Motor neuron (in vitro differentiated cells): ENCODE measurements around the gene CASK. TPM values are rescaled to one million over a fixed set of nuclear protein-coding genes. Genes with fewer than 3 reads are reported as not detected.
A peak's percentile ranks its signal among the peaks of the same experiment; 100 is the strongest.
"Not testable (repeated sequence)": the region's sequence is repeated elsewhere in the genome, so short reads cannot be mapped to it uniquely, and the experiment has no call there.

Experiments used
- ATAC-seq, 8 experiments: fragments of 200-7000 bp; cut with Tn5 transposase; replicated peaks in 6 of 8; 2 replicates each; pipeline ENCODE4 v1.8.0; 2021; ENCODE audit warnings: mild to moderate bottlenecking in 8 of 8, moderate library complexity in 8 of 8
- H3K27ac ChIP-seq, 2 donors: fragments of 250-450 bp; sonication (Bioruptor Pico); 2 replicates each; pipeline ENCODE4 v1.9.0; 2021; ENCODE audit warnings: antibody characterized with exemption in 2 of 2, mild to moderate bottlenecking in 2 of 2, moderate library complexity in 1 of 2
- H3K4me1 ChIP-seq, 2 donors: fragments of 250-450 bp; sonication (Bioruptor Pico); replicated peaks in 1 of 2; 2 replicates each; pipeline ENCODE4 v1.6.1; 2021; ENCODE audit warnings: antibody characterized with exemption in 2 of 2, mild to moderate bottlenecking in 2 of 2, moderate library complexity in 1 of 2
- H3K4me3 ChIP-seq, 5 donors: fragments of 250-450 bp; sonication (Bioruptor Pico); 2 replicates each; pipeline ENCODE4 v1.9.0; 2021; ENCODE audit warnings: antibody characterized with exemption in 5 of 5, mild to moderate bottlenecking in 5 of 5, moderate library complexity in 4 of 5
- WGBS, 10 experiments: fragments of 450-650 bp; shearing (Covaris generic); methylation state at CpG; one replicate each; pipeline ENCODE4 v1.0.0; 2022; 5-methylcytosine and 5-hydroxymethylcytosine counted together
- in situ Hi-C, 9 experiments: fragments of 400-800 bp; cut with MboI; loops; one replicate each; pipeline ENCODE4 v1.15.0; 2021; ENCODE audit warnings: low sequenced_read_pairs in 9 of 9, low pct_unique_long_range_greater_than_20kb in 2 of 9; ENCODE audit not compliant: unreplicated experiment in 9 of 9
- total RNA-seq, 8 experiments: library from RNA; unstranded; fragments of 300-600 nt; gene quantifications; 2 replicates each; pipeline versions ENCODE4 v1.2.3 to v1.2.4, GENCODE V29; 2022

CASK gene
- total RNA-seq, 8 experiments from 2014 or later = 15.6 to 51.7 (median 41.5) TPM

- Histone ChIP-seq H3K27ac (no peak overlapping the region), H3K4me1 (no peaks in the 10 kb centered on the region), H3K4me3 (no peak overlapping the region)
- no peak for ATAC-seq
- in situ Hi-C loops = no loop called here
- WGBS, 10 experiments = 70 to 100% (median 100%) methylated on average over 1 to 2 of the region's 2 CpGs; no CpG with 5 or more reads in 7 of the 10 experiments
Measured at GRCh38 chrX:41665686-41666085, 257.7 kb downstream of the CASK start.

GRCh38 chrX:41664908-41665307 is 258.4 kb downstream of the CASK start:
- Histone ChIP-seq H3K4me3 (no peak overlapping the region), H3K27ac (no peak overlapping the region), H3K4me1 (no peaks in the 10 kb centered on the region)
- ATAC-seq = no peak
- in situ Hi-C loops = no loop called here

GRCh38 chrX:41664375-41664901 is 258.9 kb downstream of the CASK start:
- Histone ChIP-seq H3K4me1 (no peaks in the 10 kb centered on the region), H3K4me3 (no peak overlapping the region), H3K27ac (no peak overlapping the region)
- no peak for ATAC-seq
- in situ Hi-C loops = no loop called here
- 60 to 86% methylated on average over 1 of the region's 2 CpGs; no CpG with 5 or more reads in 8 of the 10 experiments for WGBS, 10 experiments

GRCh38 chrX:41661366-41662095 is 261.8 kb downstream of the CASK start:
- Histone ChIP-seq H3K27ac (no peak overlapping the region), H3K4me3 (no peak overlapping the region), H3K4me1 (no peaks in the 10 kb centered on the region)
- 60 to 86% (median 73%) methylated on average over 1 to 2 of the region's 2 CpGs; no CpG with 5 or more reads in 7 of the 10 experiments for WGBS, 10 experiments
- ATAC-seq = no peak
- in situ Hi-C loops = no loop called here

GRCh38 chrX:41655631-41656030 is 267.7 kb downstream of the CASK start:
- no peak overlapping the region for H3K27ac ChIP-seq
- in situ Hi-C loops = no loop called here
- ATAC-seq = no peak
- no peak overlapping the region for H3K4me3 ChIP-seq
- 60 to 100% methylated on average over 2 to 4 of the region's 4 CpGs; no CpG with 5 or more reads in 8 of the 10 experiments for WGBS, 10 experiments
- H3K4me1 ChIP-seq = no peaks in the 10 kb centered on the region

DNA sequence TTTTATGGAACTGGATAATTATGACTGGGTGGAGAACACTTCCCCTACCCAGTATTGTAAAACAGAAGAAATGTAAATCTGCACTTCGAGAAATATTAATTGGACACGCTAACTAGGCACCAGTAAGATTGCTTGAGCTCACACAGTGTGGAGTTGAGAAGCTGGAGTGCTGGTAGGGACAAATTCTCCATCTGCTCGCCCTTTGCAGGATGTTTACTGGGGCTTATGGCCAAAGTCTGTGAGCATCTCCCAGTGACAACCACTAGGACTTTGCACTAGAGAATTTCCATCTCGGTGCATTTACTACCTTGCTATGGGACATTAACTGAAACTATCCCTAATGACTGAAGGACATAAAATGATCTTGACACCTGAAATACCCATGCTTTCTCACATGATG is 268.3 kb downstream of the CASK start:
- WGBS, 10 experiments = 38 to 100% (median 100%) methylated on average over 1 to 4 of the region's 4 CpGs; no CpG with 5 or more reads in 3 of the 10 experiments
- Histone ChIP-seq H3K27ac (no peak overlapping the region), H3K4me3 (no peak overlapping the region), H3K4me1 (no peaks in the 10 kb centered on the region)
- no peak for ATAC-seq
- in situ Hi-C loops = no loop called here

- Histone ChIP-seq H3K4me3 (no peak overlapping the region), H3K27ac (no peak overlapping the region)
- WGBS, 10 experiments = 47 to 100% (median 100%) methylated on average over 1 to 4 of the region's 4 CpGs; no CpG with 5 or more reads in 7 of the 10 experiments
Measured at GRCh38 chrX:41653125-41653524, 270.2 kb downstream of the CASK start.

DNA sequence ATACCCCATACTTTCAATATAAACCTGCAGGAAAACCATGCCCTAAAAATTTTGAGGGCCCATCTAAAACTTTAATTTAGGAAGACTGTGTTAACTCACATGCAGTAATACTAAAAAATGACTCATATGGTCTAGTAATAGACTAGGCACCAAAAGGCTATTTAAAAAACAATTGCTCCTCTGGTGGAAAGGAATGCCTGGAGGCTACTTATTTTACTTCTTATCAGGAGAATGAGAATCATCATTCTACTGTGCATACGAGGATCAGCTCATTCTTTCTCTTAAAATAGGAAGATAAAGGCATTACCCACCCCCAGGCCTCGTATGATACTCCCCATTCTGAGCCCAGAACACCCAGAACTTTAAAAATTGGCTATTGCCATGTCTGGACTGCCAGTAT is 277.2 kb downstream of the CASK start:
- H3K27ac ChIP-seq, H3K4me1 ChIP-seq, in situ Hi-C loops, ATAC-seq, H3K4me3 ChIP-seq: not testable (repeated sequence)
- 43 to 63% methylated on average over 1 of the region's 2 CpGs; no CpG with 5 or more reads in 8 of the 10 experiments for WGBS, 10 experiments

More at GRCh38 chrX:41653125-41653524, 270.2 kb downstream of the CASK start:
- H3K4me1 ChIP-seq = no peaks in the 10 kb centered on the region
- no peak for ATAC-seq
- in situ Hi-C loops = no loop called here

DNA sequence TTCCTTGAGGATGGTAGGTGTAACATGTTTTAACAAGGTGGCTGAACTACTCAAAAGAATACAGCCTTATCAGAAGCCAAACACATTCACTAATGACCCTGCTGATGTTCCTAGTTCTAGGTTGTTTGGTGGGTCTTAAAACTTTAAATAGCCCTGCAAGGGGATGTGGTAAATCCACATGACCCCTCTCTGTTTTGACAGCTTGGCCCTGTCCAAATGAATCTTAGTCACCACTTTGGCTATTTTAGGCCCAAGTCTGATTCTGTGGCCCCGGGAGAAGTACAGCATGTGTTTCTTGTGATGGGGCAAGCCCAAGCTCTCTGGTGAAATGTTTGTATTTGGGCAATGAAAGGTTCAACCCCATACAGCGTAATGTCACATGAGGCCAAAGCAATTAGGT is 289.1 kb downstream of the CASK start:
- in situ Hi-C loops = no loop called here
- 0 to 80% (median 46%) methylated on average over 1 to 2 of the region's 2 CpGs; no CpG with 5 or more reads in 4 of the 10 experiments for WGBS, 10 experiments
- Histone ChIP-seq H3K4me3 (no peak overlapping the region), H3K4me1 (no peaks in the 10 kb centered on the region), H3K27ac (no peak overlapping the region)
- ATAC-seq = no peak

DNA sequence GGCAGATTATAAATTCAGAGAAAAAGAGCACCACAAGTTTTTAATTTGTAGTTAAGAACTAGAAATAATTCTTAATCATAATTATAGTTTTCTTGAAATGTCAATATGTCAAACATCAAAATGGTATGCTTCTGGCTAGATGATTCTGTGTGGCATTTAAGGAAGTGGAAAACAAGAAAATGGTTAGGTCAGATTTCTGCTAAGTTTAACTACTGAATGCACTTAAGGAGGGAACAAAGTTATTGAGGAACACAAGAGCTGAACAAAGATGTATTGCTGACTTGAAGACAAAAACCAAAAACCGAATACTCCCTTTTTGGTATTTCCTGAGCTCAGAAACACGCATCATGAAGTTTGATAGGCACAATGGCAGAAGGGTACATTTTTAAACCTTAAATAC is 293.3 kb downstream of the CASK start:
- no peak overlapping the region for H3K4me3 ChIP-seq
- H3K4me1 ChIP-seq = no peaks in the 10 kb centered on the region
- in situ Hi-C loops = no loop called here
- H3K27ac ChIP-seq = no peak overlapping the region
- WGBS, 10 experiments = 72 to 100% (median 91%) methylated on average over 1 to 2 of the region's 2 CpGs; no CpG with 5 or more reads in 4 of the 10 experiments
- no peak for ATAC-seq

GRCh38 chrX:41629539-41629938 is 293.8 kb downstream of the CASK start:
- Histone ChIP-seq H3K27ac (no peak overlapping the region), H3K4me1 (no peaks in the 10 kb centered on the region), H3K4me3 (no peak overlapping the region)
- ATAC-seq = no peak
- 83 to 100% (median 92%) methylated on average over 1 of the region's 1 CpG; no CpG with 5 or more reads in 6 of the 10 experiments for WGBS, 10 experiments
- in situ Hi-C loops = no loop called here

GRCh38 chrX:41621222-41621723 is 302.1 kb downstream of the CASK start:
- peak in 2 of 8 experiments; percentile 16 to 46 for ATAC-seq
- in situ Hi-C loops = no loop called here
- H3K27ac ChIP-seq = no peak overlapping the region
- H3K4me3 ChIP-seq = no peak overlapping the region
- H3K4me1 ChIP-seq = no peaks in the 10 kb centered on the region
- 39 to 74% methylated on average over 4 to 5 of the region's 5 CpGs; no CpG with 5 or more reads in 8 of the 10 experiments for WGBS, 10 experiments

- no peak overlapping the region for H3K4me3 ChIP-seq
- no peak overlapping the region for H3K27ac ChIP-seq
- ATAC-seq = no peak
- no peaks in the 10 kb centered on the region for H3K4me1 ChIP-seq
- in situ Hi-C loops = no loop called here
Measured at GRCh38 chrX:41619221-41619620, 304.1 kb downstream of the CASK start.

DNA sequence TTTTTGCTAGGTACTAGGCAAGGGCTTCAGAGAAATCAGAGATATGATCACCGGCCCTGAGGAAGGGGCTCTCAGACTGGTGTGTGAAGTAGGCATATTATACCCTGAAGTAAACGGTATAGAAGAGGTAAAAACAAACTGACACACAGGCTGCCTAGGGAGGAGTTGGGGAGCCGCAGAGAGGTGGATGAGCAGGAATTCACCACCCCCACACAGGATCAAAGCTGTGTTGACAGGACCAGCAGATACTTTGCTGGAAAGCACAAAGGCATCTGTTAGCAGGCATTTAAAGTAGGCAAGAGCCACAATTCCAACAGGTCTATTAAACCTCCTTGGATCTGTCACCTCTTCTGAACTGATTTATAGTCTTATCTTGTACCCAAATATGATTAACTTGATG is 306.4 kb downstream of the CASK start:
- in situ Hi-C loops = no loop called here

More for the DNA sequence above, 306.4 kb downstream of the CASK start:
- no peak overlapping the region for H3K4me3 ChIP-seq
- no peak overlapping the region for H3K27ac ChIP-seq
- no peak for ATAC-seq
- 40 to 86% (median 62%) methylated on average over 1 to 2 of the region's 3 CpGs; no CpG with 5 or more reads in 7 of the 10 experiments for WGBS, 10 experiments
- no peaks in the 10 kb centered on the region for H3K4me1 ChIP-seq
